Ovary (tissue), 9 donors: Measurements from ENCODE around the gene CYP27B1. TPM values are rescaled to one million over a fixed set of nuclear protein-coding genes. Genes with fewer than 3 reads are reported as not detected.

Experiments used
- DNase-seq, 5 donors: peaks; one replicate each; pipeline ENCODE4 v3.0.0-alpha.2; 2019 to 2020
- H3K27ac ChIP-seq, 2 donors: fragments of 200-600 bp; one replicate each; pipeline versions ENCODE4 v1.5.1 to v1.8.0; 2019 to 2022
- H3K27me3 ChIP-seq: fragments of 200-600 bp; one replicate; pipeline ENCODE4 v1.8.0; 2022
- H3K36me3 ChIP-seq: fragments of 200-600 bp; sonication (generic); one replicate; pipeline ENCODE4 v1.5.1; 2019
- H3K4me1 ChIP-seq: one replicate; pipeline ENCODE4 v1.8.1; 2013; ENCODE audit warnings: mild to moderate bottlenecking, moderate library complexity; ENCODE audit not compliant: insufficient read depth
- H3K4me3 ChIP-seq: fragments of 200-600 bp; sonication (generic); one replicate; pipeline ENCODE4 v1.5.1; 2017
- H3K9me3 ChIP-seq, 2 donors: fragments of 200-600 bp in 1 of 2; sonication (generic) in 1 of 2; one replicate each; pipeline versions ENCODE4 v1.5.1 to v1.8.1; 2013 to 2019; ENCODE audit warnings: mild to moderate bottlenecking in 1 of 2, moderate library complexity in 1 of 2
- EP300 ChIP-seq: sonication (generic); formaldehyde crosslinking; IDR thresholded peaks from one replicate; pipeline ENCODE4 v1.6.1; 2017; ENCODE audit warnings: antibody characterized with exemption
- POLR2A ChIP-seq: fragments of 450-650 bp; IDR thresholded peaks from one replicate; pipeline ENCODE4 v1.6.1; 2017; ENCODE audit warnings: antibody characterized with exemption, mild to moderate bottlenecking, moderate library complexity
- WGBS, 3 donors: extraction: QIAGEN DNeasy Blood & Tissue Kit in 1 of 3; methylation state at CpG; one replicate each; pipeline versions ENCODE4 v1.1.5 to v1.1.7; 2013 to 2017; 5-methylcytosine and 5-hydroxymethylcytosine counted together
- intact Hi-C, 4 donors: fragments of 100-400 bp; cut with DNase I; formaldehyde crosslinking; loops; one replicate each; pipeline versions ENCODE4 v1.11.0 to v1.15.1; 2022 to 2023
- polyA plus RNA-seq, 2 donors: library from polyadenylated mRNA; stranded (reverse); fragments of 200-250 nt in 1 of 2; fragments of 350-450 nt in 1 of 2; fragmentation: Illumina TruSeq in 1 of 2; extraction: RNeasy Lipid Tissue Mini Kit (QIAGEN cat#74804) in 1 of 2; gene quantifications; one replicate each; pipeline ENCODE4 v1.2.3, GENCODE V29; 2013 to 2014
- total RNA-seq, 7 donors: library from RNA; depleted of rRNA in 2 of 7; stranded (reverse); fragments of >200 nt in 2 of 7; fragmentation: NEBNext Ultra II Directional in 3 of 7; extraction: Animal tissue kit (Norgen Biotek cat#: 25700) in 3 of 7; gene quantifications; one replicate each; pipeline versions ENCODE4 v1.1.0 to v1.2.4, GENCODE V29; 2016 to 2023
- TF ChIP-seq, protein P1 (sequence below), 3 donors: fragments of 450-650 bp in 2 of 3; fragments of 200-600 bp in 1 of 3; IDR thresholded peaks; one replicate each; pipeline versions ENCODE4 v1.5.1 to v1.8.0; 2016 to 2022; ENCODE audit warnings: antibody characterized with exemption in 3 of 3, mild to moderate bottlenecking in 1 of 3
- donor health status: DM: no; HTN: no; CAD: no; lungs with moderate emphysema.
- donor health status: DM: no; HTN: no; CAD: no.
- donor health status: Bipolar disorder and iron deficiency.
- donor health status: DM: yes; HTN: yes; CAD: no.
- donor health status: DM: no; HTN: no; CAD: no.
- donor health status: DM: yes; HTN: yes; CAD: no.

Gene CYP27B1
- total and polyA plus RNA-seq, 9 donors, result 0.12 to 2.5 (median 0.92) TPM

DNA sequence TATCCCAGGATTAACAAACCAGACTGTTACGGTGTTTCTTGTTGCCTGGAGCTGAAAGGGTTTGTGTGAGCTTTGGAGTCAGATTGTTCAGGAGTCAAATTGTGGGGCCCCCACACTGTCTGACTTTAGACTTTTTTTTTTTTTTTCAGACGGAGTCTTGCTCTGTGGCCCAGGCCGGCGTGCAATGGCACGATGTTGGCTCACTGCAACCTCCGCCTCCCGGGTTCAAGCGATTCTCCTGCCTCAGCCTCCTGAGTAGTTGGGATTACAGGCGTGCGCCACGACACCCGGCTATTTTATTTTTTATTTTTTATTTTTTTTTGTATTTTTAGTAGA lies 16.6 kb upstream of the CYP27B1 start:
- peak overlapping the region; percentile 93 for H3K4me3 ChIP-seq
- no peaks in the 10 kb centered on the region for H3K36me3 ChIP-seq
- TF ChIP-seq EP300 (no peak), POLR2A (no peak)
- TF ChIP-seq, protein P1, sequence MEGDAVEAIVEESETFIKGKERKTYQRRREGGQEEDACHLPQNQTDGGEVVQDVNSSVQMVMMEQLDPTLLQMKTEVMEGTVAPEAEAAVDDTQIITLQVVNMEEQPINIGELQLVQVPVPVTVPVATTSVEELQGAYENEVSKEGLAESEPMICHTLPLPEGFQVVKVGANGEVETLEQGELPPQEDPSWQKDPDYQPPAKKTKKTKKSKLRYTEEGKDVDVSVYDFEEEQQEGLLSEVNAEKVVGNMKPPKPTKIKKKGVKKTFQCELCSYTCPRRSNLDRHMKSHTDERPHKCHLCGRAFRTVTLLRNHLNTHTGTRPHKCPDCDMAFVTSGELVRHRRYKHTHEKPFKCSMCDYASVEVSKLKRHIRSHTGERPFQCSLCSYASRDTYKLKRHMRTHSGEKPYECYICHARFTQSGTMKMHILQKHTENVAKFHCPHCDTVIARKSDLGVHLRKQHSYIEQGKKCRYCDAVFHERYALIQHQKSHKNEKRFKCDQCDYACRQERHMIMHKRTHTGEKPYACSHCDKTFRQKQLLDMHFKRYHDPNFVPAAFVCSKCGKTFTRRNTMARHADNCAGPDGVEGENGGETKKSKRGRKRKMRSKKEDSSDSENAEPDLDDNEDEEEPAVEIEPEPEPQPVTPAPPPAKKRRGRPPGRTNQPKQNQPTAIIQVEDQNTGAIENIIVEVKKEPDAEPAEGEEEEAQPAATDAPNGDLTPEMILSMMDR (IDR thresholded peaks at IDR 0.05), result no peak
- peaks cover 3% of the 10 kb centered on the region for H3K4me1 ChIP-seq
- no peak for DNase-seq
- H3K27me3 ChIP-seq, result no peaks in the 10 kb centered on the region
- 70 to 82% (median 73%) methylated on average over 12 of the region's 12 CpGs for WGBS, 3 donors
- no peaks in the 10 kb centered on the region for H3K9me3 ChIP-seq
- intact Hi-C loops, result loop anchor here in 2 of 4 donors (2.0 to 10.0 kb wide), 2 partner anchors 51 to 121 kb away; no protein-coding TSS in a partner anchor
- no peak overlapping the region for H3K27ac ChIP-seq

DNA sequence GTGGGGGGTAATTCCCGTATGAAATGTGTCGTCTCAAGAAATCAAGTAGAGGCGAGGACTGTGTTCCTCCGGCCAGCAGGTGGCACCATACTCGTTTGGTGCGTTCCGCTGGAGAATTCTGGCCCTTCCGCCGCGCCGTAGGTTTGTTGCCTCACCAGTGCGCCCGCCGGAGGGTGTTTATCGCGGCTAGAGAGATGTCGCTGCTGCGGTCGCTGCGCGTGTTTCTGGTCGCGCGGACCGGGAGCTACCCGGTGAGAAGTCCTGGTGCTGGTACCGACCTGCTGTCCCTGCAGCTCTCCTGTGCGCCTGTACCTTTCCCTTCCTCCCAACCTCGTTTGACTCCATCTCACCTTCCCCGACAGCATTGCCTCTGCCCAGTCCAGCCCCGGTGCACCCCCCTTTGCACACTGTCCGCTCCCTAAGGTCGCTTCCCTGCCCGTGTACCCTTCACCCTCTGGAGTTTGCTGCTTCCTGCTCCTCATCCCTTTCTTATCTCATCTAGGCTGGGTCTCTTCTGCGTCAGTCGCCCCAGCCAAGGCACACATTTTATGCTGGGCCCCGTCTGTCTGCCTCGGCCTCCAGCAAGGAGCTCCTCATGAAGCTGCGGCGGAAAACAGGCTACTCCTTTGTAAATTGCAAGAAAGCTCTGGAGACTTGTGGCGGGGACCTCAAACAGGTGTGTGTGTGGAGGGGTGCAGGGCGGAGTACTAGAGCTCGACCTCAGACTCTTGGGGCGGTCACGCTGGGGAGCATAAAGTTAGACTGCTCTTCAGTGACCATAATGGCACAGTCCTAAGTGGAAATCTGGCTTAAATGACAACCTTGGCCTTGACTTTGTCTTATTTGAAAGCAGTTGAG lies 16.0 kb upstream of the CYP27B1 start, which contains the start of gene TSFM:
TSS of gene TSFM (plus strand) at position 180 of the 858 bp plus-strand sequence. CDS start at position 195, 15 bp downstream.
- peak; percentile 96 to 99 (median 97) for DNase-seq
- Histone ChIP-seq H3K9me3 (no peaks in the 10 kb centered on the region), H3K4me1 (peaks cover 3% of the 10 kb centered on the region), H3K27me3 (no peaks in the 10 kb centered on the region), H3K4me3 (peak within 1 kb of the TSS; percentile 93), H3K27ac (peak within 1 kb of the TSS in 1 of 2 donors; percentile 9), H3K36me3 (no peaks in the 10 kb centered on the region)
- intact Hi-C loops, result loop anchor here in 2 of 4 donors (2.0 to 10.0 kb wide), 2 partner anchors 52 to 122 kb away; no protein-coding TSS in a partner anchor
- WGBS, 3 donors, result 1% methylated on average over 45 of the region's 45 CpGs
- TF ChIP-seq EP300, result no peak
- TF ChIP-seq POLR2A, result peak; percentile 60
- TF ChIP-seq, protein P1 (IDR thresholded peaks at IDR 0.05), result peak; percentile 94 to 97 (median 95)

DNA sequence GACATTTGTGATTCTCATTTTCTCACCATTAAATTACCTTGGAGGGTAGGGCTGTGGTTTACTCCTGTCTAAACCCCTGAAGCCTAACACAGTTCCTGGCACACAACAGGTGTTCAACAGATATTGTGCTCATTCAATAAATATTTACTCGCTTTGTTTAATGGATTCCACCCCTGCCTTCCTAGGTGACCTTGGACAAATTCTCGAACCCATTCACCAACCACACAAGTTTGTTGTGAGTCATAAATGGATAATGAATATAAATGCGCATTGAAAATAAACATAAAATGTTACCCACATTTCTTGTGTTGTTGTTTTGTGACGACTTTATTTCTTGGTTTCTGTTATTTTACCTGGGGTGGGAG lies 15.3 kb upstream of the CYP27B1 start:
- no peak overlapping the region for H3K27ac ChIP-seq
- peaks cover 3% of the 10 kb centered on the region for H3K4me1 ChIP-seq
- TF ChIP-seq EP300 (no peak), POLR2A (no peak)
- TF ChIP-seq, protein P1 (IDR thresholded peaks at IDR 0.05), result no peak
- no peaks in the 10 kb centered on the region for H3K36me3 ChIP-seq
- H3K9me3 ChIP-seq, result no peaks in the 10 kb centered on the region
- H3K4me3 ChIP-seq, result peak overlapping the region; percentile 93
- intact Hi-C loops, result loop anchor here in 2 of 4 donors (2.0 to 10.0 kb wide), 2 partner anchors 53 to 123 kb away; no protein-coding TSS in a partner anchor
- H3K27me3 ChIP-seq, result no peaks in the 10 kb centered on the region
- DNase-seq, result no peak
- WGBS, 3 donors, result 4 to 12% (median 5%) methylated on average over 4 of the region's 4 CpGs

DNA sequence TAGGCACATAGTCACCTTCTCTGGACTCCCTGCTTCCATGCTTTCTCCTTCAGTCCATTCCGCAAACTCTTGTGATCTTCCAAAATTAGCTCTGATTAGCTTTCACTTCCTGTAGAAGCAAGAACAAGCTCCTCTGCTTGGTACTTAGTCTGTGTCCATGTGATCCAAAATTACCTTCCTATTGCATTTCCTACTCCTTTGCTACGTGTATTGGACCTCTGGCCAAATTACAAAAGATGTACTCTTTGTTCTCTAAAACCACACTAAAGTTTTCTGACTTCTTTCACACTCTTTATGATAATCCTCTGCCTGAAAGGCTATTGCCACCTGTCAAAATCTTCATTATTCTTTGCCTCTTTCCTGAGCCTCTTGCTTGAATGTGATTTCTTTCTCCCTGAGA lies 14.9 kb upstream of the CYP27B1 start:
- no peak for DNase-seq
- TF ChIP-seq, protein P1 (IDR thresholded peaks at IDR 0.05), result no peak
- TF ChIP-seq EP300, result no peak
- no peak for TF ChIP-seq POLR2A
- 70 to 76% (median 72%) methylated on average over 2 of the region's 2 CpGs for WGBS, 3 donors
- intact Hi-C loops, result loop anchor here in 2 of 4 donors (2.0 to 10.0 kb wide), 2 partner anchors 53 to 123 kb away; no protein-coding TSS in a partner anchor
- H3K9me3 ChIP-seq, result no peaks in the 10 kb centered on the region
- no peak overlapping the region for H3K4me3 ChIP-seq
- H3K36me3 ChIP-seq, result no peaks in the 10 kb centered on the region
- no peak overlapping the region for H3K27ac ChIP-seq
- H3K4me1 ChIP-seq, result peaks cover 3% of the 10 kb centered on the region
- no peaks in the 10 kb centered on the region for H3K27me3 ChIP-seq
